GF-D8 (cell line): ENCODE results near the gene LHPP.

Source experiments
- DNase-seq: peaks from one replicate; lab custom pipeline; 2025; lab: John Stamatoyannopoulos, UW

LHPP gene

DNA sequence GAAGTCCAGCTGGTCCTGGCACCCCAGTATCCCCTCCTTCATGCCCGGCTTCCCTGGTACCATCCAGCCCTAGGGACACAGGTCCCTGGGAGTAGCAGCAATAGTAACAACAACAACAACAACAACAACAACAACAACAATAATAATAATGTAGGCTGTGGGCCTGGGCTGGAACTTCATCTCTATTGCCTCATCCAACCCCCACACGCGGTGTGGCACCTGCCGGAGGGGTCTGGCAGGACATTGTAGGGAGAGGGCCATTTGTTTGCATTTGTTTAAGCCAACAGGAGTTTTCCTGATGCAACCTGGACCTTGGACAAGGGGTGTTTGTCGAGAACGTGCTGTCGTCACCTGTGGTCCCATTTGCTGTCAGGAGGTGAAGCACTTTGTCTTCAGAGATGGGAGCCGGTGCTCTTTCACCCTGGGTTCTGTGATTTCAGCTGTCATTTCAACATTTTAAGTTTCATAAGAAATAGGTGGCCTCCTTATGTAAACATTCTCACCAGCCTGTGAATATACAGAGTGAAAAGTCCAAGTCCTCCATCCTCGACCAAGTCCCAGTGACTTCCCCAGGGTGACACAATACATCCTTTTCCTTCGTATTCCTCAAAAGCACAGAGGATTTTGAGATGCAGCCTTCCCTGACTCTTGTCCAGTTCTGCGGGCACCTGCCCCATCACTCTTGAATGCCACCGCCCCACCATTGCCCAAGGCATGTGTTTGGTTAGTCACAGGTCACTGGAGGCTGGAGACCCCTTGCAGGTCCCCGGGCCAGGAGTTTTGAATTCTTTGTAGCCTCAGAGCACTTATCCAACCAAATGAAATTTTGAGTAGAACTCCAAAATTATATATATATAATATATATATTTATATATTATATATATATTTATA is 9.2 kb downstream of the LHPP start:
- no peak for DNase-seq

DNA sequence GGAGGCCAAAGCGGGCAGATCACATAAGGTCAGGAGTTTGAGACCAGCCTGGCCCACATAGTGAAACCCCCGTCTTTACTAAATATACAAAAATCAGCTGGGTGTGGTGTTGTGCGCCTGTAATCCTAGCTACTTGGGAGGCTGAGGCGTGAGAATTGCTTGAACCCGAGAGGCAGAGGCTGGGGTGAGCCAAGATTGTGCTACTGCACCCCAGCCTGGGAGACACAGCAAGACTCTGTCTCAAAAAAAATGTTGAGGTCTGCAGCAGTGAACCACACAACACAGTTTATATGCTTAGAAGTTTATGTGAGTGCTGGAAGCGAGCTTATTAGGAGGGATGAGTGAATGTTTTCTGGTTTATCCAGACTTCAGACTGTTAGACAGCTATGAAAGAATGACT is 10.4 kb downstream of the LHPP start:
- DNase-seq: no peak

DNA sequence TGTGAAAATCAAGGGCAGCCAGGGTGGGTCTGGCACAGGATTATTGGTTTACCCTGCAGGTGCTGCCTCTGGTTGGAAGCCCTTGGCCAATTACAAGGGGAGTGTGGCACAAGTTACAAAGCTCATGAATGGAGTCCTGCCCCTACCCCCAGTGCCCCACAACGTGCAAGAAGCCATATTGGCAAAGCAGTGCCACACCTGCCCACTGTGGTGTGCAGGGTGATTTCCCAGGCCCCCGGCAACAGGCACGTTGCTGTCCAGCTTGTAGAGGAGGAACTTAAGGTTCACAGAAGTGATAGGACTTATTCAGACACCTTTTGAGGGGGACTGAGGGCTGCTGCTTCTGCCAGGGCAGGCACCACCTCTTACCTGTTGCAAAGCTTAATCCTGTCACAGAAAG is 11.4 kb downstream of the LHPP start:
- no peak for DNase-seq

DNA sequence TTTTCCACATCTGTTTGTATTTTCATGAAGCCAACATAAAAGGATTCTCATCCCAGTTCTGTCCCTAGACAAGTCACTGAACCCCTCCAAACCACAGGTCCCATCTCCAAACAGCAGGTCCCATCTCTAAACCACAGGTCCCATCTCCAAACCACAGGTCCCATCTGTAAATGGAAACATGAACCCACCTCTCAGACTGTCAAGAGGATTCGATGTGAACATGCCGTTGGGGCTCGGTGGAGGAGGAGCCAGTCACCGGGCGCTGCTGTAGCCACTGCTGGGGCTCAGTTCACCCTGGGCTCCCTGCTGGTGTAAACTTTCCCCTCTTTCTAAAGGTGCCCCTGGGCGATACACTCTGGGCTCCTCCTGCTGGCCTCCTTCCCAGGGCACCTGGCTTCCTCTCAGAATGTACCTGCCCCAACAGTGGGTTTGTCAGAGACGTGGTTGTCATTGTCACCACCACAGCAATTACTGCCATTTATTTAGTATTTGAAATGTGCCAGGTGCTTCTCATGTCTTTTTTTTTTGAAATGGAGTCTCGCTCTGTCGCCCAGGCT is 13.0 kb downstream of the LHPP start:
- DNase-seq: no peak

DNA sequence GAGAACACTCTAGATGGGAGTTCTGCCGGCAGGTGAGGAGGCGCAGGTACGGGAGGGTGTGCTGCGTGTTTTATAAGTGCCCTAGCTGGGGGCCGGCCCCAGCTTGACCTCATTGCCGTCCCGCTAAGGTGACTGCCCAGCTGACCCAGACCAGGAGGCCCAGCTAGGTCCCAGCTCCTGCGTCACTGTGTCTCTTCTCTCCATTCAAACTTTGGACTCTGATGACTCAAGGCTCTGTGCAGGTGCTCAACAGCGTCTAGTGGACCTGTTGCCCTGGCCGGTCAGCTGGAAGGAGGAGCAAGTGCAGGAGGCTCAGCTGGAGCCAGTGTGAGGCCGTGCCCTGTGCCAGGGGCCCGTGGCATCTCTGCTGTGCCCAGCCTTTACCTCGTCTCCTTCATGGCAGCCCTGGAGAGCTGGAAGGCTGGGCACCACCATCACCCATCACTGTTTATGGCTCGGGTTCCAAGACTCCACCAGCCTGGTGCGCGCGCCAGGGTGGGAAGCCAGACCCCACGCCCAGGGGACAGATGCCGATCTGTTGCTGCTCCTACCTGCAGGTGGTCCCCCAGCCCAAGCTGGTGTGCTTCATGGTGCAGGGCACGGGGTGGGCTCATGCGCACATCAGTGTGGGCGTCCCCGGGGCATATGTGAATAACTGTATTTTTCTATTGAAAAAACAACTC is 14.6 kb downstream of the LHPP start:
- no peak for DNase-seq

DNA sequence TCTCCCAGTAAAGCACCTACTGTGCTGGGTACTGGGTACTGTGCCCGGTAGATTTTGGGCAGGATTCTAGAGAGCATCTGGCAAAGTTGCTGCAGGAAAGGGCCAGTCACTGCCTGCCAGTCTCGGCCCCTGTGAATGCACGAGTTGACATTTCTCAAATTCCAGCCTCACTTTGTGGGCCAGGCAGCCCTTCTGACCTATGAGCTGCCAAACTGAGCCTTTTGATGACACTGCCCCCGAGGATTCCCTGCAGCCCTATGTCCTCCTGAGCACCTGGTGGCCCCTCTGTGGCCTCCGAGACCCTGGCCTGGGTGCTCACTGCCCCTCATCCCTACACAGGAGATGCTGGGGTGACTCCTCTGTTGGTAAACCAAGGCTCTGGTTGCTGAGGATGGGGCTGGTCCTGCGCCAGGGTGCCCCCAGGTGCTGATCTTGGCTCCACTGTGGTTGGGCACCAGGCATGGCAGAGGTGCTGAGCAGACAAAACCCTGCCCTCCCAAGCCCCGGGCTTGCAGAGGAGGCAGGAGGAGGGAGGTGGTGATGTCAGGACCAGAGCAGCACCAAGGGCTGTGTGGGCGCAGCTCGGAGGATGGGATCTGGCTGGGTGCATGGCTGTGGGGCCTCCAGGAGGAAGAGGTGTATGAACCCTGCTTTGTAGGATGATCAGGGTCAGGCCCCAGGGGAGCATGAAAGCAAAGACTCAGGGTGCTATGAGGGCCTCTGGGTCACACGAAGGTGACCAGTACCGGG is 16.2 kb downstream of the LHPP start:
- no peak for DNase-seq

DNA sequence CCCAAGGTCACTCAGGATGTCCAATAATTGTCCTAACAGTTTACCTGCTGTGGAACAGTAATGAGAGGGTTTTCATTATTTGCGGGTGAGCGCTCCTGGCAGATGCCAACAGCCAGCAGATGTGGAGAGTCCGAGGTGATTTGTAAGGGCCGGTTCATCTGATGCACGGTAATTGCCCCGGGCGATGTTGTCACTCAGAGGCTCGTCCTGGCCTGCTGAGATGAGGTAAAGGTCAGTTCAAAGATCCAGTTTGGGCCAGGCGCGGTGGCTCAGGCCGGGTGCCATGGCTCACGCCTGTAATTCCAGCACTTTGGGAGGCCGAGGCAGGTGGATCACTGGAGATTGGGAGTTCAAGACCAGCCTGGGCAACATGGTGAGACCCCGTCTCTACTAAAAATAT is 16.9 kb downstream of the LHPP start:
- DNase-seq: no peak

DNA sequence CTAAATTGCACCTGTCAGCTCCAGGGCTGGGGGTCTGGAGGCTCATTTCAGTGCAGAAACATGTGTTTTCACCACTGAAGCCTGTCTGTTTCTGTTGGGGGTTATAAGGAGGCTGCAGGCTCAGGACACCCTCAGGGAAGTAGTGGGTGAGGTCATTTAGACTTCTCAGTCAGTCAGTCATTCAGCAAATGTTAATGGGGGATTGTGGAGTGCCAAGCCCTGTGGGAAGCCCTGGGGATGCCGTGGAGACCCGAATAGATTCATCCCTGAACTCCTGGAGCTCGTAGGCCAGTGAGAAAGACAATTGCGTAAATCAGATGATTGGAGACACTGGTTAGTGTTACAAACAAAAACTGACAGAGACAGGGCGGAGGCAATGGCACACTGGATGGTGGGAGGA is 19.2 kb downstream of the LHPP start:
- DNase-seq: no peak

DNA sequence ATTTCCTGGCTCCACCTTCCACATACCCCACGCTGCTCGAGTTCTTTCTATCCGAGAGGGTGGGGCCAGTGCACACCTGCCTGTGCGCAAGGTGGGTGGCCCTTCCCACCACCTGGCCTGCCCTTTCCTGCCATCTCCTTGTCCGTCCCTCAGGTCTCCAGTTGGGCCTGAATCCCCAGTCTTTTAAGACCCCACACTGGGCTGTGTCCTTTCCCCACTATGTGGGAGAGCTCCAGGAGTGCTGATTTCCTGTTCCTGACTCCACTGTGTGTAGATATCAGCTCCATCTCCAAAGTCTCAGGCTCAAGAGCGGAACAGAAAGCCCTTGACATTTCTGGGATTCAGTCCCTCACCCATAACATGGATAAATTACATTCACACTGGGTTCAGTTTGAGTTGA is 20.1 kb downstream of the LHPP start:
- DNase-seq: no peak

DNA sequence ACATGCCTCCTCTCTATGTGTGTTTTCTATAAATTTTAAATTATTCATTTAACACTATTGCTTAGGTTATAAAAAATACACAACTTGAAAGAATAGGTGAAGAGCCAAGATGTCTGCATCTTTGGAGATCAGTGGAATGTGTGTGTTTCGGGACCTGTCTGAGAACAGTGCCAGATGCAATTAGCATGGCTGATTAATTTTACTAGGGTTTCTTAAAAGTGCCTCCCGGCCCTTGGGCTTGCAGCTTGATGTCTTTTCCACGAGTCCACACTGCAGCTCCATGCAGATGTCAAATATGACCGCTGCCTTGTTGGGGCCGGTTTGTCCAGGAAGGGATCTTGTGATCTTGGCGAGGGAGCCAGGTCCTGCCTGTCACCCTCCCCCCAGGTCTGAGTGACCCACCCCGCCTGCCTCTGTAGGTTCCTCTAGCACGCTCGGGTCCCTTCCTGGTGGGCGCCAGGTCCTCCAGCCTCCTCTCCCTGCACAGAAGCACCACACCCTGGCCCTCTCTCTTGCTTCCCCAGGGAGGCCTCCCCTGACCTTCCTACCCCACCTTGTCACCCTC is 20.7 kb downstream of the LHPP start:
- no peak for DNase-seq

DNA sequence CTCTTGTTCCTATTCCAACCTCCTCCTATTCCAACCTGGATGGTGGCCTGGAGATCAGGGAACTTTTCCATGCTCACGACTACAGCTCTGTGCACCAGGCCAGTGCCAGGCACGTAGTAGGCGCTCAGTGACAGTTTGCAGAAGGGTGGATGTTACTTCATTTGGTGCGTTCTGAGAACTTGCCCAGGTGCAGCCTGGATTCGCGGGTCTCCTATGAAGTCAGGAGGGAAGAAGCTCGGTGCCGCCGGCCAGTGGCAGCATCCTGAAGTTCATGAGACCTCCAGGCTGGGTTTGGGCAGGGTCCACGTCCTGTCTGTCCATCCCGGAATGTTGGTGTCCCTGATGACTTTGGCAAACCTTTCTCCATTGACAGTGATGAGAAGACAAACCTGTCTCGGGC is 21.3 kb downstream of the LHPP start:
- DNase-seq: no peak

DNA sequence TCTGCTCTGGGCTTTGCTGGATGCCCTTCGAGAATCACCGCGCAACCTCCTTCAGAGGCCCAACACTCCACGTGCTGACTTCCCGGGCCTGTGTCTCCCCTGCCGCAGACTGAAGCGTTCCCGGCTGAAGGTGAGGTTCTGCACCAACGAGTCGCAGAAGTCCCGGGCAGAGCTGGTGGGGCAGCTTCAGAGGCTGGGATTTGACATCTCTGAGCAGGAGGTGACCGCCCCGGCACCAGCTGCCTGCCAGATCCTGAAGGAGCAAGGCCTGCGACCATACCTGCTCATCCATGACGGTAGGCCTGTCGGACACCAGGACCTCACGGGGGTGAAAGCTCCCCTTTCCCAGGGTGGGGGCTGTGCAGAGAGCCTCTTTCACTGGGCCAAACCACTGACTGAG is 22.4 kb downstream of the LHPP start:
- DNase-seq: no peak

DNA sequence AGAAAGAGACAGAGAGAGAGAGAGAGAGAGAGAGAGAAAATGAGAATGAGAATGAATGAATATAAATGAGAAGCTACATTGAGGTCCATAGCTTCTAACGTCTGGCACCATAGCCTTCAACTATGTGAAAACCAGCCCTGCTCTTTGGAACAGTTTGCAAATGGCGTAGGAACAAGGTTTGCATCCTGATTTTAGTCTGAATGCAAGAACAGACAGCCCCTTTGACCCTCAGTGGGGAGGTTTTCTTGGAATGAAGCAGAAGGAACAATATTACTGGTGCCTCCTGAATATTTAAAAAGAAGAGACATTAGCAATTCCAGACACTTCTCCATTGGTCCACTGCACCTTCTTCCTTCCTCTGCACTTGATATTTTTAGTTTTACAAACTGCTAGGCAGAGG is 23.0 kb downstream of the LHPP start:
- DNase-seq: no peak

DNA sequence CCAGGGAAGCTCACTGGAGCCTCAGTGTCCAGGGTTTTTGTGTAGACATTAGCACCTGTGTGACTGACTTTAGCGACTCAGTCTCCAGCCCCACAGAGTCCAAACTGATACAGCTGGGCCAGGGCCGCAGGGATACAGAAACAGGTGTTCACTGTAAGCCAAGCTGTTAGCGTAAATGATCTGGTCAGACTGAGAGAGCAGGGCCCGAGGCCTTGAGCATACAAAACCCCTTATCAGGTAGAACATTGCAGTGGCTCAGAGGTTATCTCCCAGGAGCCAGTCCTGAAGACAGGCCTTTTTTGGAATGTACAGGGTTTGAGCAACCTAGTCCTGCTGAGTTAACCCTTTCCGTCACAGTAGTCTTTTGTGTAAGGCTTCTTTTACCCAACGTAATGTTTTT is 25.0 kb downstream of the LHPP start:
- no peak for DNase-seq

DNA sequence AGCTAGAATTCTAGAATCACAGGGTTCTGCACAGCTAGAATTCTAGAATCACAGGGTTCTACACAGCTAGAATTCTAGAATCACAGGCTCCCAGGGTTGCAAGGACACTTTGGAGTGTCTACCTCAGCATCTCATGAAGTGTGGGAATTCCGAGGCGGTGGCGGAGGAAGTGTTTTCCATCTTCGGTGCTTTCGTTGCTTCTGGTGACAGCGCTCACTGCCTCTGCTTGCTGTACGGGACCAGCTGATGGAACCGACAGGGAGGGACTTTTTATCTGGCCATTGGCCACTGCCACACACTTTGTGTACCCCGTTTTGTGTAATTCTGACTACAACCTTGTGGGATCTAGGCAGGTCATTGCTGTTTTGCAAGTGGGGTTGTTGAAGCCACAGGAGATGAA is 29.5 kb downstream of the LHPP start:
- no peak for DNase-seq

DNA sequence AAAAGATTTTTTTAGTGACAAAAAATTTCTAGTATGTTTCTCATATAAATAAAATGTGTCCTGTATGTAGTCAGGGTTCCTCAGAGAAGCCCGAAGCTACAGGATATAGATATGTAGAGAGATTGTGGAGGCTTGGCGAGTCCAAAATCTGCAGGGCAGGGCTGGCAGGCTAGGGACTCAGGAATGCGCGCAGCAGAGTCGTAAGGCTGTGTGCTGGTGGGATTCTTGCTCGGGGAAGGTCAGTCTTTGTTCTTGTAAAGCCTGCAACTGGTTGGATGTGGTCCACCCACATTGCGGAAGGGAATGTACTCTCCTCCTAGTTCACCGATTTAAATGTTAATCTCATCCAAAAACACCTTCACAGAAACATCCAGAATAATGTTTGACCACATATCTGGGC is 30.6 kb downstream of the LHPP start:
- DNase-seq: no peak

DNA sequence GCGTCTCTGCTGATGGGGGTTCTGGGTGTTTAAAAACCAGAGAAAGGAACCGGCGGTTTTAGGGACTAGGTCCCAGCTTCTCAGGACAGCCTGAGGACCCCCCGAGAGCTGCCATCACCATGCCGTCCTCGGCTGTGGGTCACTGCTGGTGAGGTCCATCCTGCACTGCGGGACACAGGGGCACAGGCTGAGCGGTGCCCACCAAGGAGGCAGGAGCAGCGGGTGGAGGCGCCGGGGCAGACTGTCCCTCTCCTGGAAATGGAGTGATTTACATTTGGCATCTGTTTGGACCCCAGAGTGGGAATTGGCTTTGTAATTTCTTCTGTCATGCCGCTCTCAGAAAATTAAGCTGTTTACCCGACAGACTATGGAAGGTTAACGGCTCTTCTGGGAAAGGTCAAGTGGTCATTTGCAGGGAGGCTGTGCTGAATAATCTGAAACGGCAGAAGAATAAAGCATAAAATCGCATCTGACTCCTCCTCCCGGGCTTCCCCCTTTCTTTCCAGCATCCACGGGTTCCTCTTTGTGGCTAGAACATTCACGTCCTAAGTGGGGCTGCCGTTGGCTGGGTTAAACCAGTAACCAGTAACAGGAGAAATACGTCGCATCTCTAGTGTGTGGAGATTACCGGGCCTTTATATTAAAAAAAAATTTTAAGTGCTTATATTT is 31.7 kb downstream of the LHPP start:
- no peak for DNase-seq

DNA sequence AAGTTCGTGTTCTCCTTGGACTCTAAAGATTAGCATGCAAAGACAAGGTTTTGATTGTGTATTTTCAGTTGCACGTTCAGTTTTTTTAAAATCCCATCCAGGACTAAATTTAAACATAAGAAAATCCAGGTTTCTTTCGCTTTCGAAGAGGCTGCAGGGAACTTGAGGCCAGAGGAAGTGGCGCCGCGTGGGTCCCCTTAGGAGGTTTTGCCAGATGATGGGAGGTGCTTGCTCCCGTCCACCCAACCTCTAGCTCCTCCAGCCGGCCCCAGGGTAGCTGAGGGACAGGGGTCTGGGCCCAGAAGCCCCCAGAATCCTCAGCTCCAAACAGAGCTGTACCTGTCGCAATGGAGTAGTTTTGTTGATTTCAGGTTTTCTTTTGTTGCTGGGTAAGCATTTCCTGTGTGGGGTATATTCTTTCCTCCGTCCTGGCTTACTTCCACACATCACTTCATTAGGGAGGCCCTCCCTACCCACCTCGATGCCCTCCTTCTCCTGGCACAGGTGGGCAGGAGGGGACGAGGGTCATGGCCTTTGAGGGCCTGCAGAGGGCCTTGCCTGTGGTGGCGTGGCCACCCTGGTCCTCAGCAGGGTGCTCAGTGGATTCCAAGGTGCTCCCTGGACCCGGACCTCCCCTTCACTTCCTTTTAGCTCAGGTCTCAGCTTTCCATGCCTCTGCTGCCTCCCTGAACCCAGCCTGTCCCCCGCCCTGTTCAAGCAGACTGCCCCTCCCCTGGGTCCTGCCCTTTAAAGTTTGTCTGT is 32.6 kb downstream of the LHPP start:
- no peak for DNase-seq

DNA sequence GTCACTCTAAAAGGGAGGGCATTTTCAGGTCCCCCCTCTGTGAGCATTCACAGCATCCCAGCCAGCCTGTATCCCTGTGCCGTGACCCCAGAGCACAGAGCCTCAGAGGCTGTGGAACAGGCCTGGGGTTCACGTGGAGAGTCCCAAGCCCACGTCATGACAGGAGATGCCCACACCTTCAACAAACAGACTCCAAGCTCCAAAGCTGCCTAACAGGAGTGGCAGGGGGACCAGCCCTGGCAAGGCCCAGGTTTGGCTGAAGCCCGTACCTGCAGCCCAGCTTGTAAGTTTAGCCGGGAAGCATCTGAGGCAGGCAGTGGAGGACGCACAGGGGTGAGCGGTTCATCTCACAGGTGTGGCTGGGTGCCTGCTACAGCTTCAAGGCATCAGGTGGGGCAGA is 33.5 kb downstream of the LHPP start:
- no peak for DNase-seq

DNA sequence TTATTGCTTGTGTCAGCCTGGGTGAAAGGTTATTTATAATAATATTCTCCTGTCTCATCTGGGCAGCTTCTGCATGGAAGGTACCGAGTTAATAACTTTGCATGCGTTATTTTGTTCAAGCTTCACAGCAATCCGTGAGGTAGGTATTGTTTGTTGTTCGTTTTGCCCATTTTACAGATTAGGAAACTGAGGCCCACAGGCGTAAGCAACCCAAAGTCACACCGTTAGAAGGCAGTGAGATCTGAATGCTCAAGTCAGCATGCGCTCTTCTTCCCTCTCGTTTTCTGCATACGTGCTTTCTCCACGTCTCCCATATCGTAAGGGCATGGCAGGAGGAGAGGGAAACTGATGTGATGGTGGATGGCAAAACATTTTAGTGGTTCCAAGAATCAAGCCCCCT is 34.1 kb downstream of the LHPP start:
- DNase-seq: no peak

DNA sequence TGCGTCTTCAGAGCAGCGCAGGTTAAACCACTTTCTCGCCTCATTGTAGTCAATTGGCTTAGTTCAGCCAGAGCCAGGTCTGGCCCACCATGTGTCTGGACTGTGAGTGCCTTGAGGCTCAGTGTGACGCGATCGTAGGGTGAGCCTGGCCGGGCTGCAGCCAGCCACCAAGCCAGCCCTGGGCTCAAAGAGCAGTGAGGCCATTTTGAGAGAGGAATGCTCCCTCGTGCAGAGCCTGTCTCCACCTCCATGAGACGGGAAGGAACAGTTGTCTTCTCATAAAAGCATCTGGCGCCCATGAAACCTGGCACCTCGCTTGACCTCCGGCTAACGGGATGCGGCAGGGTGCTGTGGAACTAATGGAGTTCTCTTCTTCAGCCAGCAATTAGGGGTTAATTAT is 34.5 kb downstream of the LHPP start:
- no peak for DNase-seq
